Colonic mucosa (tissue), 4 donors: ENCODE data around the gene CTRB2. TPM values are rescaled to one million over a fixed set of nuclear protein-coding genes. Genes with fewer than 3 reads are reported as not detected.
"Not testable (repeated sequence)": the region's sequence is repeated elsewhere in the genome, so short reads cannot be mapped to it uniquely, and the experiment has no call there.

Source experiments
- DNase-seq: peaks from one replicate; pipeline ENCODE4 v3.0.0-alpha.2; 2020
- H3K27ac ChIP-seq: fragments of 200-600 bp; one replicate; pipeline ENCODE4 v1.8.0; 2021
- H3K27me3 ChIP-seq: fragments of 200-600 bp; one replicate; pipeline ENCODE4 v1.8.0; 2021
- H3K36me3 ChIP-seq: fragments of 200-600 bp; one replicate; pipeline ENCODE4 v1.8.0; 2021
- H3K4me1 ChIP-seq: fragments of 200-600 bp; one replicate; pipeline ENCODE4 v1.8.0; 2021; ENCODE audit warnings: mild to moderate bottlenecking
- H3K4me3 ChIP-seq: fragments of 200-600 bp; one replicate; pipeline ENCODE4 v1.8.0; 2021
- H3K9ac ChIP-seq, 2 donors: one replicate each; pipeline ENCODE4 v1.7.0; 2013; ENCODE audit warnings: control low read depth in 2 of 2, low read depth in 2 of 2, low read length in 2 of 2
- H3K9me3 ChIP-seq: fragments of 200-600 bp; one replicate; pipeline ENCODE4 v1.8.0; 2021
- CTCF ChIP-seq: fragments of 200-600 bp; IDR thresholded peaks from one replicate; pipeline ENCODE4 v1.8.0; 2022; ENCODE audit warnings: antibody characterized with exemption, mild to moderate bottlenecking
- intact Hi-C: fragments of 100-400 bp; cut with DNase I; formaldehyde crosslinking; loops from one replicate; pipeline ENCODE4 v1.14.1; 2022
- total RNA-seq, 2 donors: library from RNA; stranded (reverse); fragmentation: NEBNext Ultra II Directional in 1 of 2; extraction: Animal tissue kit (Norgen Biotek cat#: 25700) in 1 of 2; gene quantifications; one replicate each; pipeline ENCODE4 v1.2.1, GENCODE V29; 2021
- donor health status: healthy.
- donor health status: DM: no; HTN: no; CAD: no.
- donor health status: DM: no; HTN: no; CAD: no.

Gene CTRB2
- total RNA-seq, 2 donors from 2014 or later = 29.1 TPM; not detected in 1

DNA sequence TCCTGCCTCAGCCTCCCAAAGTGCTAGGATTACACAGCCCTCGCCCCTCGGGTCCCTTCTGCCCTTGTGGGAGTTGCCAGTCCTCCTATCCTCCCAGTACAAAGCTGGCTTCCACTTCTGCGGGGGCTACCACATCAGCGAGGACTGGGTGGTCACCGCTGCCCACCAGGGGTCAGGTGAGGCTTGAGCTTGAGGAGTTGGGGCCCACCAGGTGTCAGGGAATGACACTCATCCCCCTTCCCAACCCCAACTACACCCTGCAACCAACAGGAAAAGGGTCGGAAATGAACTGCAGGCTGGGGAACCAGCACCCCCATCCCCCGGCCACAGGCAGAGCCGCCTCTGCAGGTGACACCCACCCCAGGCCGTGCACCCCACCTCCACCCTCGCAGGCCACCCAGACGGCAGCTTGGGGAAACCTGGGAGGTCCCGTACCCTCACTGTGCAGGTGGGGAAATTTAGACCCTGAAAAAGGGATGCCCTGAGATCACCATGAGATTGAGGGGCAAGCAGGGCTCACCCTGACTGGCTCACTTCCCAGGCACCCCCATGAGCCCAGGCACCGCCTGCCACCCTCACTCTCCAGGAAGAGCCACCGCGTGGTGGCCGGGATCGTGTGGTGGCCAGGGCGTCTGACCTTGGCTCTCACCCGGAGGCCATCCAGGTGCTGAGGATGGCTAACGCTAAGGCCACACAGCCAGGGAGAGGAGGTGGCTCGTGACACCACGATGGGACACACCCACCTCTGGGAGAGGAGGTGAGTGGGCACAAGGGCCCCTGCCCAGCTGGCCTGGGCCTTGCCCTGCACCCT lies 19.8 kb upstream of the CTRB2 start:
- Histone ChIP-seq H3K27ac (no peak overlapping the region), H3K27me3 (no peaks in the 10 kb centered on the region), H3K9ac (no peak overlapping the region), H3K4me3 (no peak overlapping the region), H3K36me3 (peaks cover 9% of the 10 kb centered on the region), H3K4me1 (no peaks in the 10 kb centered on the region), H3K9me3 (no peaks in the 10 kb centered on the region)
- peak; percentile 18 for DNase-seq
- no peak for TF ChIP-seq CTCF
- intact Hi-C loops = no loop called here

GRCh38 chr16:75225678-75226515 lies 18.9 kb upstream of the CTRB2 start:
- Histone ChIP-seq H3K36me3 (peaks cover 9% of the 10 kb centered on the region), H3K27ac (no peak overlapping the region), H3K4me1 (no peaks in the 10 kb centered on the region), H3K9ac (no peak overlapping the region), H3K9me3 (no peaks in the 10 kb centered on the region), H3K4me3 (no peak overlapping the region), H3K27me3 (no peaks in the 10 kb centered on the region)
- intact Hi-C loops = loop anchor here (2.0 kb wide), 1 partner anchor 19 kb away; the partner anchor contains the start of gene CTRB2
- no peak for TF ChIP-seq CTCF
- DNase-seq = no peak

GRCh38 chr16:75225092-75225491 lies 18.1 kb upstream of the CTRB2 start:
- Histone ChIP-seq H3K4me3 (no peak overlapping the region), H3K9me3 (no peaks in the 10 kb centered on the region), H3K9ac (no peak overlapping the region), H3K27me3 (no peaks in the 10 kb centered on the region), H3K4me1 (no peaks in the 10 kb centered on the region), H3K27ac (no peak overlapping the region), H3K36me3 (peaks cover 9% of the 10 kb centered on the region)
- no peak for TF ChIP-seq CTCF
- no peak for DNase-seq
- intact Hi-C loops = loop anchor here (2.0 kb wide), 1 partner anchor 18 kb away; the partner anchor contains the start of gene CTRB2

- no peak for DNase-seq
- Histone ChIP-seq H3K27me3 (no peaks in the 10 kb centered on the region), H3K36me3 (peaks cover 5% of the 10 kb centered on the region), H3K27ac (no peak overlapping the region), H3K9me3 (no peaks in the 10 kb centered on the region), H3K4me1 (no peaks in the 10 kb centered on the region), H3K4me3 (no peak overlapping the region), H3K9ac (no peak overlapping the region)
- TF ChIP-seq CTCF = no peak
- intact Hi-C loops = loop anchor here (2.0 kb wide), 1 partner anchor 18 kb away; the partner anchor contains the start of gene CTRB2
Observed at GRCh38 chr16:75224306-75225082, 17.5 kb upstream of the CTRB2 start.

DNA sequence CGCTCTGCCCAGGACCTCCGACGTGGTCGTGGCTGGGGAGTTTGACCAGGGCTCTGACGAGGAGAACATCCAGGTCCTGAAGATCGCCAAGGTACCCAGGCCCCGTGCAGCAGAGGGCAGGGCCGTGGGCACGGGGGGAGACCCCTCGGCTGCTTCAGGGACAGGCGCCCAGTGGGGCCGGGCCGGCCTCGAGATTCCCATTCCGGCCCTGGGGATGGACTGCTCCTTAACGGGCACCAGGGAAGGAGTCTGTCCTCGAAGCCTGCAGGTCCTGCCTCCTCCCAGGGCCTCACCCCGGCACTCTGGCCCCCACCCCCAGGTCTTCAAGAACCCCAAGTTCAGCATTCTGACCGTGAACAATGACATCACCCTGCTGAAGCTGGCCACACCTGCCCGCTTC lies 16.2 kb upstream of the CTRB2 start:
- H3K36me3 ChIP-seq, DNase-seq, H3K9me3 ChIP-seq, H3K27ac ChIP-seq, H3K27me3 ChIP-seq, intact Hi-C loops, H3K4me3 ChIP-seq, H3K9ac ChIP-seq, H3K4me1 ChIP-seq: not testable (repeated sequence)
